ENCODE data around the gene ST8SIA1.

ST8SIA1 gene

DNA sequence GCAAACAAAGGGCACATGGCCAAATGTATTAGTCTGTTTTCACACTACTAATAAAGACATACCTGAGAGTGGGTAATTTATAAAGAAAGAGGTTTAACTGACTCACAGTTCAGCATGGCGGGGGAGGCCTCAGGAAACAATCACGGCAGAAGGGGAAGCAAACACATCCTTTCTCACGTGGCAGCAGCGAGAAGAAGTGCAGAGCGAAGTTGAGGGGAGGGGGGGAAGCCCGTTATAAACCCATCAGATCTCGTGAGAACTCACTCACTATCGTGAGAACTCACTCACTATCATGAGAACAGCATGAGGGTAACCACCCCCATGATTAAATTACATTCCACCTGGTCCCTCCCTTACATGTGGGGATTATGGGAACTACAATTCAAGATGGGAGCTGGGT lies 66.1 kb downstream of the ST8SIA1 start:
- no peak for TF ChIP-seq CTCF (IDR thresholded peaks at IDR 0.05)

DNA sequence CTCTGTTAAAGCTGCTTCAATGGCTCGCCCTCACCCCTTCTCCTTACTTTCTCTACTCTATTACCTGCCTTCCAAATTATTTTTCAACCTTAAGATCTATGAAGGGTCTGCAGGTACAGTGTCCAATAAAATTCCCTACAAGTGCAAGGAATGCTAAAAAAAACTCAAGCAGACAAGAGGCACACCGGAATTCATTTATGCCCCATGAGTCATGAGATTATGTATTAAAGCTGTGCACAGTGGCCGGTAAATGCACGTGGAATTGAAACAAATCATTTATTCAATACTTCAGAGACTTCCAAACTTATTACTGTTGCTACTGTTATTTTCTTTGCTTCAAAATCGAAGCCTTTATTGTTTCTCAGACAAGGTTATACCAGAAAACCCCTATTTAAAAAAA lies 68.4 kb downstream of the ST8SIA1 start:
- TF ChIP-seq CTCF (IDR thresholded peaks at IDR 0.05), result no peak

DNA sequence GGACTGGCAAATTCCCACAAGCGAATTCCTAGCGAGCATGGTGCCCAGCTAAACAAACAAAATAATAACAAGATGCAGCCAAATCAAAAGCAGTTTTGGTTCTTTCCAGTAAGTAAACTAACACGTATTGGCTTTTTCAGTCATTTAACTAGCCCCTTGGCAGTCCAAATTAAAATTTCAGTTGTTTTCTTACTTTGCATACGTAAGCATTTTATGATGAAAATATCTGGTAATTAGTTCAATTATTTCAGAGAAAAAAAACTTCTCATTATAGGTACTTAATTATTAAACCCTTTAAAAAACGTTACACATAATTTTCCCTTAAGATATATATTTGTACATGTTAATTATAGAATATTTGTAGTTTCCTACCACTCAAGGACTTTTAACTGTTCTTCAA lies 70.1 kb downstream of the ST8SIA1 start:
- TF ChIP-seq CTCF (IDR thresholded peaks at IDR 0.05), result no peak

DNA sequence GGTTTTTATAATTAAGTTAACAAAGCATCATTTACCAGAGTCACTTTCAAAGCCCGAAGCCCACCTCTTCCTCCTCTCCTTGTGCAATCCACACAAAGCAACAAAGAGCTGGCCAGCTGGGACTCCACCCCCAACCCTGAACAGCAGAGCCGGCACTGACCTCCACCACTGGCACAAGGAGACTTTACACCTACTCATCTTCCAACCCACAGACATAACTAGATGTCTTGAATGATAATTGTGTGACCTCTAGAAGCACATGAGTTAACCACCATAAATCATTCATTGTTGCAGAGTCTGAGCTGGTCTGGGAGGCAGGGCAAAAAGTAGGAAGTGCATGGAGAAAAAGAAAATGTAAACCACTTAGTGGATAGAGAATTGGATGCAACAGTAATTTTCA lies 72.2 kb downstream of the ST8SIA1 start:
- no peak for TF ChIP-seq CTCF (IDR thresholded peaks at IDR 0.05)

DNA sequence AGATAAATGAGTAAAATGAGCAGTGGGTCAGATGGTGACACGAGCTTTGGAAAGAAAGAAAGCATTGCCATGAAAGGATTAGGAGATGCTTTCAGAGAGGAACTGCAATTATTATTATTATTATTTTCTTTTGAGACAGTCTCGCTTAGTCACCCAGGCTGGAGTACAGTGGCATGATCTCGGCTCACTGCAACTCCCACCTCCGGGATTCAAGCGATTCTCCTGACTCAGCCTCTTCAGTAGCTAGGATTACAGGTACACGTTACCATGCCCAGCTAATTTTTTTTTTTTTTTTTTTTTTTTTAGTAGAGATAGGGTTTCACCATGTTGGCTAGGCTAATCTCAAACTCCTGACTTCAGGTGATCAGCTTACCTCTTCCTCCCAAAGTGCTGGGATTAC lies 77.4 kb downstream of the ST8SIA1 start:
- TF ChIP-seq CTCF (IDR thresholded peaks at IDR 0.05), result no peak

GRCh38 chr12:22256605-22257004 lies 77.9 kb downstream of the ST8SIA1 start:
- no peak for TF ChIP-seq CTCF (IDR thresholded peaks at IDR 0.05)

- TF ChIP-seq CTCF (IDR thresholded peaks at IDR 0.05), result no peak
Observed at GRCh38 chr12:22256041-22256441, 78.5 kb downstream of the ST8SIA1 start.

DNA sequence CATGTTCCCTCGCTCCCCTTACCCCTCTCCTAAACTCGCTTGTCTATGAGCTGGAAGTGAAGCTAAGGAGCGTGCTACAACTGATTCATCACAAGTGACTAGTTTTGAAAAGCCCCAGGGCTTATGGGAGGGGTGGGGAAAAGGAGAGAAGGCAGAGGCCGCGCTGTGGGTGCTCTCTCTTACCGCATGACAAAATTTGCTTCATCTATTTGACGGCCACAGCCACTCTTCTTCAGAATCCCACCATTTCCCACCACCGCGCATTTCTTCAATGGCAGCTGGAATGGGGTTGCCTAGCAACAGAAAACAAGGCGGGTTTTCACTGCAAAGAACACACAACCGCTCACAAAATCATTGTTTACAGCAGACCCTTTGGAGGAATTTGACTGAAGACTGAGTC lies 79.4 kb downstream of the ST8SIA1 start:
- no peak for TF ChIP-seq CTCF (IDR thresholded peaks at IDR 0.05)
